ENCODE data around the gene PRKCA.

The PRKCA gene

GRCh38 chr17:66495035-66495434 lies 192.6 kb downstream of the PRKCA start:
- DNase-seq, result no peak

- DNase-seq, result no peak
Observed at GRCh38 chr17:66496306-66496705, 193.9 kb downstream of the PRKCA start.

- DNase-seq, result no peak
Observed at GRCh38 chr17:66498580-66498979, 196.2 kb downstream of the PRKCA start.

- no peak for DNase-seq
Observed at GRCh38 chr17:66506641-66507040, 204.2 kb downstream of the PRKCA start.

GRCh38 chr17:66507103-66507923 lies 204.9 kb downstream of the PRKCA start:
- no peak for DNase-seq

GRCh38 chr17:66507982-66508760 lies 205.8 kb downstream of the PRKCA start:
- DNase-seq, result no peak

- DNase-seq, result peak; percentile 63
Observed at GRCh38 chr17:66508896-66509844, 206.8 kb downstream of the PRKCA start.

GRCh38 chr17:66509926-66510325 lies 207.5 kb downstream of the PRKCA start:
- DNase-seq, result no peak

GRCh38 chr17:66511135-66511534 lies 208.7 kb downstream of the PRKCA start:
- no peak for DNase-seq

- DNase-seq, result no peak
Observed at GRCh38 chr17:66514227-66514806, 211.9 kb downstream of the PRKCA start.

GRCh38 chr17:66515974-66516373 lies 213.6 kb downstream of the PRKCA start:
- DNase-seq, result no peak

GRCh38 chr17:66517336-66518009 lies 215.1 kb downstream of the PRKCA start:
- DNase-seq, result no peak

GRCh38 chr17:66518108-66518507 lies 215.7 kb downstream of the PRKCA start:
- DNase-seq, result no peak

GRCh38 chr17:66518677-66519076 lies 216.3 kb downstream of the PRKCA start:
- no peak for DNase-seq

GRCh38 chr17:66519154-66519553 lies 216.7 kb downstream of the PRKCA start:
- DNase-seq, result no peak

- no peak for DNase-seq
Observed at GRCh38 chr17:66520999-66521398, 218.6 kb downstream of the PRKCA start.

GRCh38 chr17:66522591-66523272 lies 220.3 kb downstream of the PRKCA start:
- no peak for DNase-seq

- DNase-seq, result no peak
Observed at GRCh38 chr17:66523378-66524200, 221.2 kb downstream of the PRKCA start.

GRCh38 chr17:66524877-66525276 lies 222.5 kb downstream of the PRKCA start:
- no peak for DNase-seq

- DNase-seq, result no peak
Observed at GRCh38 chr17:66525338-66525737, 222.9 kb downstream of the PRKCA start.

Data from activated naive CD4-positive, alpha-beta T cell treated with anti-CD3 and anti-CD28 coated beads, Interleukin-2, amount 50 U/mL, for 16 hours (primary cell).